Hepatocyte (in vitro differentiated cells): ENCODE results near the gene ENSA.

ENCODE experiments used
- EZH2 ChIP-seq: fragments of 200-600 bp; sonication (generic); IDR thresholded peaks from 2 replicates; pipeline ENCODE4 v1.6.1; 2016; ENCODE audit warnings: antibody characterized with exemption, mild to moderate bottlenecking, borderline replicate concordance
- TF ChIP-seq, protein P1 (sequence below): fragments of 200-600 bp; sonication (generic); IDR thresholded peaks from 2 replicates; pipeline ENCODE4 v1.5.1; 2016; ENCODE audit warnings: antibody characterized with exemption, mild to moderate bottlenecking; ENCODE audit not compliant: poor library complexity

DNA sequence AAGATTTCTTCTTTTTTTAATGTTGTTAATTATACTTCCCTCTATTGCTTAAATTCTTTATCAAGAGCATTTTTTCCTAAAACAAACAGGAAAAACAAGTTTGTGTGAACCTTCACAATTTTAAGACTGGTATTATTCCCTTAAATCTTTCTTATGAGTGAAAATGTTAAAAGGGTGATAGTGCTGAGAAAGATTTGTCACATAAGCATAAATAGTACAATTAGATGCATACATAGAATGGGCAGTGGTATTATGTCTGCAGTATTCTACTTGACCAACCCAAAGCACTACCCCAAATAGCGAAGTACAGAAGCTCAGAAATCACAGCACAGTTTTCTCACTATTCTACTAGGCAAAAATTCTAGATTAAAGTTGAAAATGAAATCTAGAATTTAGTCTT lies 49.6 kb upstream of the ENSA start:
- TF ChIP-seq, protein P1, sequence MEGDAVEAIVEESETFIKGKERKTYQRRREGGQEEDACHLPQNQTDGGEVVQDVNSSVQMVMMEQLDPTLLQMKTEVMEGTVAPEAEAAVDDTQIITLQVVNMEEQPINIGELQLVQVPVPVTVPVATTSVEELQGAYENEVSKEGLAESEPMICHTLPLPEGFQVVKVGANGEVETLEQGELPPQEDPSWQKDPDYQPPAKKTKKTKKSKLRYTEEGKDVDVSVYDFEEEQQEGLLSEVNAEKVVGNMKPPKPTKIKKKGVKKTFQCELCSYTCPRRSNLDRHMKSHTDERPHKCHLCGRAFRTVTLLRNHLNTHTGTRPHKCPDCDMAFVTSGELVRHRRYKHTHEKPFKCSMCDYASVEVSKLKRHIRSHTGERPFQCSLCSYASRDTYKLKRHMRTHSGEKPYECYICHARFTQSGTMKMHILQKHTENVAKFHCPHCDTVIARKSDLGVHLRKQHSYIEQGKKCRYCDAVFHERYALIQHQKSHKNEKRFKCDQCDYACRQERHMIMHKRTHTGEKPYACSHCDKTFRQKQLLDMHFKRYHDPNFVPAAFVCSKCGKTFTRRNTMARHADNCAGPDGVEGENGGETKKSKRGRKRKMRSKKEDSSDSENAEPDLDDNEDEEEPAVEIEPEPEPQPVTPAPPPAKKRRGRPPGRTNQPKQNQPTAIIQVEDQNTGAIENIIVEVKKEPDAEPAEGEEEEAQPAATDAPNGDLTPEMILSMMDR: no peak
- TF ChIP-seq EZH2: no peak
